Tibial artery (tissue), 4 donors: ENCODE data around the gene LOXL3.

ENCODE experiments used
- DNase-seq, 2 donors: peaks; one replicate each; pipeline ENCODE4 v3.0.0-alpha.2; 2019
- H3K27ac ChIP-seq, 2 donors: fragments of 200-600 bp; sonication (generic) in 1 of 2; 1 replicate in 1 of 2; 2 replicates in 1 of 2; pipeline ENCODE4 v1.5.1; 2018 to 2019; ENCODE audit warnings: mild to moderate bottlenecking in 1 of 2
- H3K27me3 ChIP-seq, 2 donors: fragments of 200-600 bp; sonication (generic) in 1 of 2; one replicate each; pipeline versions ENCODE4 v1.5.1 to v1.6.0; 2016 to 2019
- H3K36me3 ChIP-seq, 3 donors: fragments of 200-600 bp; sonication (generic) in 2 of 3; one replicate each; pipeline ENCODE4 v1.5.1; 2016 to 2019; ENCODE audit warnings: mild to moderate bottlenecking in 2 of 3
- H3K4me1 ChIP-seq, 4 donors: fragments of 200-600 bp; sonication (generic) in 2 of 4; 1 replicate in 3 of 4; 2 replicates in 1 of 4; pipeline ENCODE4 v1.5.1; 2016 to 2019
- H3K4me3 ChIP-seq, 2 donors: fragments of 200-600 bp; sonication (generic) in 1 of 2; 1 replicate in 1 of 2; 2 replicates in 1 of 2; pipeline ENCODE4 v1.5.1; 2018 to 2019; ENCODE audit warnings: mild to moderate bottlenecking in 2 of 2
- H3K9me3 ChIP-seq, 3 donors: fragments of 200-600 bp; sonication (generic) in 1 of 3; one replicate each; pipeline ENCODE4 v1.5.1; 2016 to 2019
- intact Hi-C: fragments of 100-400 bp; cut with DNase I; formaldehyde crosslinking; loops from one replicate; pipeline ENCODE4 v1.15.0; 2023; ENCODE audit warnings: low total_unique reads
- TF ChIP-seq, protein P1 (sequence below), 2 experiments: fragments of 200-600 bp in 1 of 2; fragments of 450-650 bp in 1 of 2; IDR thresholded peaks; one replicate each; pipeline ENCODE4 v1.5.1; 2017 to 2019; ENCODE audit warnings: antibody characterized with exemption in 2 of 2, mild to moderate bottlenecking in 1 of 2, moderate library complexity in 1 of 2

Gene LOXL3

GRCh38 chr2:74573747-74574562, 20.2 kb upstream of the LOXL3 start:
- peaks cover 0 to 8% (median 0%) of the 10 kb centered on the region in 4 donors for H3K4me1 ChIP-seq
- DNase-seq: no peak
- no peaks in the 10 kb centered on the region for H3K9me3 ChIP-seq
- H3K27me3 ChIP-seq: no peaks in the 10 kb centered on the region
- H3K36me3 ChIP-seq: no peaks in the 10 kb centered on the region
- TF ChIP-seq, protein P1, sequence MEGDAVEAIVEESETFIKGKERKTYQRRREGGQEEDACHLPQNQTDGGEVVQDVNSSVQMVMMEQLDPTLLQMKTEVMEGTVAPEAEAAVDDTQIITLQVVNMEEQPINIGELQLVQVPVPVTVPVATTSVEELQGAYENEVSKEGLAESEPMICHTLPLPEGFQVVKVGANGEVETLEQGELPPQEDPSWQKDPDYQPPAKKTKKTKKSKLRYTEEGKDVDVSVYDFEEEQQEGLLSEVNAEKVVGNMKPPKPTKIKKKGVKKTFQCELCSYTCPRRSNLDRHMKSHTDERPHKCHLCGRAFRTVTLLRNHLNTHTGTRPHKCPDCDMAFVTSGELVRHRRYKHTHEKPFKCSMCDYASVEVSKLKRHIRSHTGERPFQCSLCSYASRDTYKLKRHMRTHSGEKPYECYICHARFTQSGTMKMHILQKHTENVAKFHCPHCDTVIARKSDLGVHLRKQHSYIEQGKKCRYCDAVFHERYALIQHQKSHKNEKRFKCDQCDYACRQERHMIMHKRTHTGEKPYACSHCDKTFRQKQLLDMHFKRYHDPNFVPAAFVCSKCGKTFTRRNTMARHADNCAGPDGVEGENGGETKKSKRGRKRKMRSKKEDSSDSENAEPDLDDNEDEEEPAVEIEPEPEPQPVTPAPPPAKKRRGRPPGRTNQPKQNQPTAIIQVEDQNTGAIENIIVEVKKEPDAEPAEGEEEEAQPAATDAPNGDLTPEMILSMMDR (IDR thresholded peaks at IDR 0.05): no peak
- intact Hi-C loops: no loop called here
- no peak overlapping the region for H3K4me3 ChIP-seq
- no peak overlapping the region for H3K27ac ChIP-seq

- Histone ChIP-seq H3K27me3 (no peaks in the 10 kb centered on the region), H3K4me3 (no peak overlapping the region), H3K9me3 (no peaks in the 10 kb centered on the region), H3K27ac (no peak overlapping the region), H3K36me3 (no peaks in the 10 kb centered on the region), H3K4me1 (peaks cover 0 to 11% (median 4%) of the 10 kb centered on the region in 4 donors)
- no peak for DNase-seq
- TF ChIP-seq, protein P1 (IDR thresholded peaks at IDR 0.05): no peak
- intact Hi-C loops: no loop called here
These were observed 18.6 kb upstream of the LOXL3 start for GRCh38 chr2:74572178-74572925.

DNA sequence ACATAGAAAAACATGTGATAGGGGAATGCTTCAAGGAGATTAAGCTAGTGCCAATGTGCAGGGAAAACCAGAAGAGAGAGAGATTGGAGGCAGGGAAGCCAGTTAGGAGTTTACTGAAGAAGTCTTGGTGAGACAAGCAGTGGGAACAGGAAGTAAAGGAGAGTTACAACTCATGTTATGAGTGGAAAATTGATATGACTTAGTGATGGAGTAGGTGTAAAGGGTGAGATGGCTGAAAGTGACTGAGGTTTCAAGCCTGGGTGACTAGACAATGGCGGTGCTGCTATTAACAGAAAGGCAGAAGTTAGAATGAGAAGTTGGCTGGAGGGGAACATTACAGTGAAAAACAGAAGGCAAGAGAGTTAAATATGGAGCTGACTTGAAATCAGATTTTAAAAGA, 17.3 kb upstream of the LOXL3 start:
- Histone ChIP-seq H3K4me3 (no peak overlapping the region), H3K9me3 (no peaks in the 10 kb centered on the region), H3K36me3 (no peaks in the 10 kb centered on the region), H3K4me1 (peaks cover 0 to 23% (median 4%) of the 10 kb centered on the region in 4 donors), H3K27me3 (no peaks in the 10 kb centered on the region), H3K27ac (no peak overlapping the region)
- DNase-seq: no peak
- TF ChIP-seq, protein P1 (IDR thresholded peaks at IDR 0.05): no peak
- intact Hi-C loops: no loop called here

- Histone ChIP-seq H3K4me3 (no peak overlapping the region), H3K9me3 (no peaks in the 10 kb centered on the region), H3K4me1 (peaks cover 0 to 23% (median 4%) of the 10 kb centered on the region in 4 donors), H3K27me3 (no peaks in the 10 kb centered on the region), H3K36me3 (no peaks in the 10 kb centered on the region), H3K27ac (no peak overlapping the region)
- intact Hi-C loops: no loop called here
- TF ChIP-seq, protein P1 (IDR thresholded peaks at IDR 0.05): no peak
- DNase-seq: no peak
These were observed 15.9 kb upstream of the LOXL3 start for GRCh38 chr2:74569686-74570085.

DNA sequence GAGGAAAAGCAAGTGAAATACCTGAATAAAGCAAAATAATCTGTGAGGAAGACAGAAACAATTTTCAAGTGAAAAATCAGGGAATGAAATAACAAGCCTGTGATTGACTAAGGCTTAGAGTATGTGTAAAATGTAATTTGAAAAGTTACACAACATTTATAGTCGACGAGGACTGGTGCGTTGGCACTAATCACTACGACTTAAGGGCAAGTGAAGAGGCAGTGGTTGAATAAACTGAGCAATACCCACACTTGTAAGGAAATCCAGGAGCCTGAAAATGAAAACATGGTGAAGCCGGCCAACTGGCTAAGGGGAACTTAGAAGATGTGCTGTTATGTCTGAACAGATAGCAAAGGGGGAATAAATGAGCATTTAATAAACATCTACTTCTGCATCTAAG, 14.1 kb upstream of the LOXL3 start:
- no peaks in the 10 kb centered on the region for H3K9me3 ChIP-seq
- intact Hi-C loops: no loop called here
- no peaks in the 10 kb centered on the region for H3K27me3 ChIP-seq
- no peaks in the 10 kb centered on the region for H3K36me3 ChIP-seq
- H3K4me3 ChIP-seq: no peak overlapping the region
- peak overlapping the region in 1 of 2 donors; percentile 36 for H3K27ac ChIP-seq
- no peak for DNase-seq
- H3K4me1 ChIP-seq: peaks cover 0 to 23% (median 4%) of the 10 kb centered on the region in 4 donors
- TF ChIP-seq, protein P1 (IDR thresholded peaks at IDR 0.05): no peak
